ENCODE results near the gene PPIC.

The PPIC gene

GRCh38 chr5:122982376-122982775 lies 54.1 kb downstream of the PPIC start:
- no peaks in the 10 kb centered on the region for H3K27me3 ChIP-seq (replicated peaks; ENCODE audit: insufficient read depth, low read length)
- H3K79me2 ChIP-seq (ENCODE audit: low read length), result no peaks in the 10 kb centered on the region
- no peak overlapping the region for H3K27ac ChIP-seq (ENCODE audit: low read length)
- no peak overlapping the region for H3K9ac ChIP-seq (ENCODE audit: low read length)
- H3K9me3 ChIP-seq (replicated peaks; ENCODE audit: insufficient read depth, low read length), result no peaks in the 10 kb centered on the region
- no peaks in the 10 kb centered on the region for H4K20me1 ChIP-seq (ENCODE audit: insufficient read depth, low read length)
- no peak for DNase-seq
- H2AFZ ChIP-seq (ENCODE audit: low read length), result no peak overlapping the region
- H3K4me3 ChIP-seq (ENCODE audit: low read length), result no peak overlapping the region
- no peaks in the 10 kb centered on the region for H3K9me2 ChIP-seq (replicated peaks; ENCODE audit: insufficient read depth, low read length)
- H3F3A ChIP-seq (ENCODE audit: insufficient read depth, low read length), result no peaks in the 10 kb centered on the region
- no peaks in the 10 kb centered on the region for H3K36me3 ChIP-seq (replicated peaks; ENCODE audit: insufficient read depth, low read length)
- H3K4me2 ChIP-seq (ENCODE audit: low read depth, low read length), result no peak overlapping the region
- no peak for TF ChIP-seq EZH2 (optimal IDR thresholded peaks at IDR 0.05; ENCODE audit: low read depth, low read length)
- TF ChIP-seq EZH2phosphoT487 (IDR thresholded peaks at IDR 0.05; ENCODE audit: low read length), result no peak
- no peak for TF ChIP-seq CTCF (IDR thresholded peaks at IDR 0.05; ENCODE audit: low read length)
- no peaks in the 10 kb centered on the region for H3K4me1 ChIP-seq (ENCODE audit: low read length)

- no peak for TF ChIP-seq EZH2phosphoT487 (IDR thresholded peaks at IDR 0.05; ENCODE audit: low read length)
- no peak for TF ChIP-seq CTCF (IDR thresholded peaks at IDR 0.05; ENCODE audit: low read length)
- no peak for TF ChIP-seq EZH2 (optimal IDR thresholded peaks at IDR 0.05; ENCODE audit: low read depth, low read length)
- Histone ChIP-seq H3K9ac (ENCODE audit: low read length) (no peak overlapping the region), H3K9me2 (replicated peaks; ENCODE audit: insufficient read depth, low read length) (no peaks in the 10 kb centered on the region), H3K4me2 (ENCODE audit: low read depth, low read length) (no peak overlapping the region), H3K27me3 (replicated peaks; ENCODE audit: insufficient read depth, low read length) (no peaks in the 10 kb centered on the region), H3K27ac (ENCODE audit: low read length) (no peak overlapping the region), H4K20me1 (ENCODE audit: insufficient read depth, low read length) (no peaks in the 10 kb centered on the region), H3K4me3 (ENCODE audit: low read length) (no peak overlapping the region), H2AFZ (ENCODE audit: low read length) (no peak overlapping the region), H3K4me1 (ENCODE audit: low read length) (no peaks in the 10 kb centered on the region), H3K79me2 (ENCODE audit: low read length) (no peaks in the 10 kb centered on the region), H3F3A (ENCODE audit: insufficient read depth, low read length) (no peaks in the 10 kb centered on the region), H3K36me3 (replicated peaks; ENCODE audit: insufficient read depth, low read length) (no peaks in the 10 kb centered on the region), H3K9me3 (replicated peaks; ENCODE audit: insufficient read depth, low read length) (no peaks in the 10 kb centered on the region)
- DNase-seq, result no peak
Observed at GRCh38 chr5:122981846-122982245, 54.7 kb downstream of the PPIC start.

DNA sequence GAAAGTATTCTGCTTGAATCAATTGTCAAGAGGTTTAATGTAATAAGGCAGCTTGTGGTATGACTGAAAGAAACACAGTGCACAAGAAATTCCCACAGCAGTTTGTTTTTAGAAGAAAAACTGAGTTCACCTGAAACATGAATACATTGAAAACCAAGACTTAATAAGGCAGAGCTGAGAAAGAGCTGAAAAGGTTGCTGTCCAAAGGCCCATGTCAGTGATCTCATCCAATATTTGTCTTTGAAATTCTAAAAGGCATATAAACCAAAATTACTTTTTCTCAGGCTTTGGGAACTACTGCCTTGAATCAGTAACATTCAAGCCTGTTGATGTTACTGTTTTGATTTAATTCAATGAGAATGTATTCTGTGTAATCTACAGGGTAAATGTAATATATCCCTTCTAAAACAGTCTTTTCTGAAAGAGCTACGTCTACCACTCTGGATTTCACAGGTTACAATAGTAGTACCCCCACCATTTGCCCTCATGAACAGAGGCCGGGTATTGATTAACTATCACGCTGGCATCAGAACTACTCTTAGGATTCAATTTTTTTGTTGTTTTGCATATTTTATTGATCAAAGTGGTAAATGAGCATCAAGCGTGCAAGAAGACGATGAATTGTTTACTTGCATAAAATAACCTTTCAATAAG lies 57.8 kb downstream of the PPIC start:
- H4K20me1 ChIP-seq (ENCODE audit: insufficient read depth, low read length), result no peaks in the 10 kb centered on the region
- H3K9me2 ChIP-seq (replicated peaks; ENCODE audit: insufficient read depth, low read length), result no peaks in the 10 kb centered on the region
- H2AFZ ChIP-seq (ENCODE audit: low read length), result no peak overlapping the region
- no peak overlapping the region for H3K27ac ChIP-seq (ENCODE audit: low read length)
- H3K4me2 ChIP-seq (ENCODE audit: low read depth, low read length), result no peak overlapping the region
- no peaks in the 10 kb centered on the region for H3K36me3 ChIP-seq (replicated peaks; ENCODE audit: insufficient read depth, low read length)
- H3K27me3 ChIP-seq (replicated peaks; ENCODE audit: insufficient read depth, low read length), result no peaks in the 10 kb centered on the region
- H3K4me1 ChIP-seq (ENCODE audit: low read length), result no peaks in the 10 kb centered on the region
- no peak overlapping the region for H3K9ac ChIP-seq (ENCODE audit: low read length)
- no peak overlapping the region for H3K4me3 ChIP-seq (ENCODE audit: low read length)
- H3K79me2 ChIP-seq (ENCODE audit: low read length), result no peaks in the 10 kb centered on the region
- no peaks in the 10 kb centered on the region for H3K9me3 ChIP-seq (replicated peaks; ENCODE audit: insufficient read depth, low read length)
- TF ChIP-seq CTCF (IDR thresholded peaks at IDR 0.05; ENCODE audit: low read length) (no peak), EZH2phosphoT487 (IDR thresholded peaks at IDR 0.05; ENCODE audit: low read length) (no peak), EZH2 (optimal IDR thresholded peaks at IDR 0.05; ENCODE audit: low read depth, low read length) (no peak)
- H3F3A ChIP-seq (ENCODE audit: insufficient read depth, low read length), result no peaks in the 10 kb centered on the region
- DNase-seq, result no peak
